Ectodermal cell (in vitro differentiated cells): ENCODE measurements around the gene IKZF5.

Source experiments
- H3K27ac ChIP-seq: 2 replicates; pipeline ENCODE4 v1.7.0; 2013; ENCODE audit warnings: mild to moderate bottlenecking, low read depth, low read length; ENCODE audit not compliant: insufficient read depth, poor library complexity, severe bottlenecking
- H3K27me3 ChIP-seq: 2 replicates; pipeline ENCODE4 v1.7.0; 2013; ENCODE audit warnings: mild to moderate bottlenecking, low read length; ENCODE audit not compliant: insufficient read depth, control insufficient read depth, poor library complexity, severe bottlenecking
- H3K36me3 ChIP-seq: one replicate; pipeline ENCODE4 v1.7.0; 2013; ENCODE audit warnings: low read length; ENCODE audit not compliant: control insufficient read depth, insufficient read depth
- H3K4me1 ChIP-seq: one replicate; pipeline ENCODE4 v1.7.0; 2013; ENCODE audit warnings: low read length; ENCODE audit not compliant: control insufficient read depth, insufficient read depth
- H3K4me3 ChIP-seq: 2 replicates; pipeline ENCODE4 v1.7.0; 2013; ENCODE audit warnings: low read depth, low read length, control low read depth; ENCODE audit not compliant: insufficient read depth
- H3K9me3 ChIP-seq: 2 replicates; pipeline ENCODE4 v1.7.0; 2013; ENCODE audit warnings: mild to moderate bottlenecking, low read length, moderate library complexity; ENCODE audit not compliant: control insufficient read depth
- WGBS, 2 experiments: methylation state at CpG; one replicate each; pipeline ENCODE4 v1.1.7; 2013; ENCODE audit warnings: missing lambda C conversion rate in 2 of 2; 5-methylcytosine and 5-hydroxymethylcytosine counted together

Gene IKZF5

DNA sequence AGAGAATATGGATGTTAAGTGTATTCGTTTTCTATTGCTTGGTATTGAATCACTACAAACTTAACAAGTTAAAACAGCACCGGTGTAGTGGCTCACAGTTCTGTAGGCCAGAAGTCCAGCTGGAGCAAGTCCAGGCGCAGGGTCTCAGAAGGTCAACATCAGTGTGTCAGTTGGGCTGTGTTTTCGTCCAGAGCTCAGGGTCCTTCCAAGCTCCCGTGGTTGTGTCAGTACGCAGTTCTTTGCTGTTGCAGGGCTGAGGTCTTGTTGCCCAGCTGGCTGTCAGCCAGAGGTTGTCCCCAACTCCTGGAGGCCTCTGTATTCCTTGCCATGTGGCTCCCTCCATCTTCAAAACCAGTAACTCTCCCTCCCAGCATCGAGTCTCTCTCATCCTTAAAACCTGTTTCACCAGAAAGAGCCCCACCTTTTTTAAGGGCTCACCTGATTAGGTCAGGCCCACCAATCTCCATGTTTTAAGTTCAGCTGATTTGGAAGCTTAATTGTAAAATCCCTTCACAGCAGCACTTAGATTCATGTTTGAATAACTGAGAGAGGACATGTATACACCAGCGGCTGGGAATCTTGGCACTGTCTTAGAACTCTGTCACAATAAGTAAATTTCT lies 27.0 kb upstream of the IKZF5 start:
- H3K4me1 ChIP-seq = no peaks in the 10 kb centered on the region
- H3K27ac ChIP-seq = no peak overlapping the region
- H3K9me3 ChIP-seq = no peaks in the 10 kb centered on the region
- WGBS, 2 experiments = 92% methylated on average over 8 of the region's 8 CpGs
- no peak overlapping the region for H3K4me3 ChIP-seq
- no peaks in the 10 kb centered on the region for H3K27me3 ChIP-seq
- no peaks in the 10 kb centered on the region for H3K36me3 ChIP-seq

DNA sequence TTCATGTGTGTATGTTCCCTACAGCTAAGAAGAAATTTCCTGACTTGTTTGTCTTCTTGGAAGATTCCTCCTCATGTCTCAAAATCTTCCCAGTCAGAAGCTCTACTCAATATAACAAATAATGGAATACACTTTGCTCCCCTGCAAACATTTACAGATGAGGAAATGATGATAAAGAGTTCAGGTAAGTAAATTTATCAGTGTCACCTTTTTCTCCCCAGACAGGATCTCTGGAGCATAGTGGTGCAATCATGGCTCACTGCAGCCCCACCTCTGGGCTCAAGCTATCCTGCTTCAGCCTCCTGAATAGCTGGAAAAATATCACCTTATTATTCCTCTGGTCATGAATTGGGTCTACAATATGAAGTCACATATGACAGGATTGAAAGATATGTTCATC lies 25.7 kb upstream of the IKZF5 start:
- no peaks in the 10 kb centered on the region for H3K27me3 ChIP-seq

DNA sequence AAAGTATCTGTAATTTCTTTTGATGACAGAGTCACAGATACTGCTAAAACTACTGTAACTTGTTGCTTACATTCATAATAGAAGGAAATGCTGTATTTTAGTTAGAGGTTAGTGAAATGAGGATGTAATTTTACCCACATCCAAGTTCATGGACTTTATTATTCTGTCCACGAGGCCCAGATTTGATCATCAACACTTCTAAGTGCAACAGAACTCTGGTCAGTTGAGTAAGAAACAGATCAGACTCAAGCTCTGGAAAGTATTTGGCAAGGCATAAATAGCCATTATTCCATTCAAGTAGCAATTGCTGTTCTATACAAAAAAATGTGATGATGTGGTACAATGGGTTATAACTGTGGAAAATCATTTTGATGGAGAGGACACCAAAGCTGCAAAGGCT lies 22.5 kb upstream of the IKZF5 start:
- 86% methylated on average over 1 of the region's 1 CpG for WGBS, 2 experiments
- Histone ChIP-seq H3K27ac (no peak overlapping the region), H3K4me1 (no peaks in the 10 kb centered on the region), H3K27me3 (no peaks in the 10 kb centered on the region), H3K36me3 (no peaks in the 10 kb centered on the region), H3K4me3 (no peak overlapping the region), H3K9me3 (no peaks in the 10 kb centered on the region)

More for the DNA sequence above, 25.7 kb upstream of the IKZF5 start:
- H3K36me3 ChIP-seq = no peaks in the 10 kb centered on the region
- H3K27ac ChIP-seq = no peak overlapping the region
- H3K4me3 ChIP-seq = no peak overlapping the region
- H3K4me1 ChIP-seq = no peaks in the 10 kb centered on the region
- H3K9me3 ChIP-seq = no peaks in the 10 kb centered on the region

DNA sequence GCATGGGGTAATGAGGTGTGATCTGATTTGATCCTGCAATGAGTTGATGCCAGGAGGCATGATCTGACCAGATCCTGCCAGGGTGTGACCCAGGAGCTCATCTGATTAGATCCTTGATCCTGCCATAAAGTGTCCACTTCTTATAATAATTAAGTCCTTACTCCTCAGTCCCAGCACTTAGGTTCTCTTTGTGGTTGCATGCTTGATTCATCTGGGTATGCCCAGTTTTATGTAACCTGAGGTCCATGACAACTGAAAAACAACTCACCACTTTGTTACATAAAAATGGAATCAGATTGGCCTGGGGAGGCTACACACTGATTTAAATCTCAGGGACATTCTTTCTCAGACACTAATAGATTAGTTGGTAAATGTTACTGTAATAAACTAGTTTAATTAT lies 19.3 kb upstream of the IKZF5 start:
- Histone ChIP-seq H3K9me3 (no peaks in the 10 kb centered on the region), H3K4me1 (peaks cover 7% of the 10 kb centered on the region), H3K27ac (no peak overlapping the region), H3K36me3 (no peaks in the 10 kb centered on the region), H3K4me3 (no peak overlapping the region), H3K27me3 (no peaks in the 10 kb centered on the region)

DNA sequence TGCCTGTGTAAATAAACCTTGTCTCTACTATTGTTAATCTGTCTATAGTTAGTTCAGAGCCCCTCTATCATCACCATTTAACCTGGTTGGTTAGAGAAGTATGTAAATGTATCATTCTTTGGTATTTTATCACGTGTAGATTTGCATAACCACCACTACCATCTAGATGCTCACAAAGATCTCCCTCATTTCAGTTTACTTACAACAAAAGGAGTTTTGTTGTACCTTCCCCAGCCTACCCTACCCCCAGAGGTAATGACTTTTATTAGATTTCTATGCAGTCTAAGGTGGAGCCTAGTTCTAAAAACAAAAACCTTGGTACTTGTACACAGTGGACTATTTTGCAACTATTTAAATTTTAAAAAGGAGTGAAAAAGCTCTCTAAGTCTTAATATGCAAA lies 17.7 kb upstream of the IKZF5 start:
- no peaks in the 10 kb centered on the region for H3K36me3 ChIP-seq
- no peak overlapping the region for H3K27ac ChIP-seq
- H3K4me1 ChIP-seq = peaks cover 7% of the 10 kb centered on the region
- WGBS, 2 experiments = 50% methylated on average over 1 of the region's 1 CpG; no CpG with 5 or more reads in 1 of the 2 experiments
- H3K27me3 ChIP-seq = no peaks in the 10 kb centered on the region
- no peaks in the 10 kb centered on the region for H3K9me3 ChIP-seq
- no peak overlapping the region for H3K4me3 ChIP-seq

DNA sequence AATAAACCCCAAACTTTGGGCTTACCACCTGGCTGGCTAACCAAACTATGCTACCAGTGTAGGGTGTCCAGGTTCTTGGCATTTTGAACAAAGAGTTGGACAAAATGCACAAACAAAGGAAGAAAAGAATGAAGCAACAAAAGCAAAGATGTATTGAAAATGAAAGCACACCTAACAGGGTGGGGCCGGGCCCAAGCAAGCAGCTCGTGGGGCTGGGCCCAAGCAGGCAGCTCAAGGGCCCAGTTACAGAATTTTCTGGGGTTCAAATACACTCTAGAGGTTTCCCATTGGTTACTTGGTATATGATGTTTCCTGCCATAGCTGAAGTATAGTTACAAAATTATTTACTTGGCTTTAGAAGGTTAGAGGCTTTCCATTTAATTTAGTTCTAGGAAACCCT lies 15.9 kb upstream of the IKZF5 start:
- no peak overlapping the region for H3K4me3 ChIP-seq

DNA sequence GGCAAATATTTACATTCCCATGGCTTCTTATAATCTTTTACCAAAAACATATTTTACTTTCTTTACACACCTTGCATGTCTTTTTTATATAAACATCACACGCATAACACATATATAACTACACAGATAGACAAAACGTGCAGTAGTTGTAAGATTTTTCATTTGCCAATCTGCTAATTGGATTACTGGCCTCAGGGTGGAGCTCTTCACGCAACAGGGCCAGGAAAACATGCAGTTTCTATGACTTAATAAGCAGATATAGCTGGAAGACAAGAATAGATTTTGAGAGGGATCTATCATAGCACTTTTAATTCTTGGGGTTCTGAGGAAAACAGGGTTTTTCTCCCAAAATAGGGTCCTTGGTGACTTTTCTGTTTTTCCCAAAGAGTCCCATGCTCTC lies 12.9 kb upstream of the IKZF5 start:
- no peaks in the 10 kb centered on the region for H3K9me3 ChIP-seq
- WGBS, 2 experiments = 66 to 82% methylated on average over 3 of the region's 3 CpGs

More for the DNA sequence above, 15.9 kb upstream of the IKZF5 start:
- WGBS, 2 experiments = 90 to 92% methylated on average over 2 of the region's 2 CpGs
- no peaks in the 10 kb centered on the region for H3K9me3 ChIP-seq
- no peak overlapping the region for H3K27ac ChIP-seq
- no peaks in the 10 kb centered on the region for H3K36me3 ChIP-seq
- no peaks in the 10 kb centered on the region for H3K27me3 ChIP-seq
- H3K4me1 ChIP-seq = peaks cover 7% of the 10 kb centered on the region

DNA sequence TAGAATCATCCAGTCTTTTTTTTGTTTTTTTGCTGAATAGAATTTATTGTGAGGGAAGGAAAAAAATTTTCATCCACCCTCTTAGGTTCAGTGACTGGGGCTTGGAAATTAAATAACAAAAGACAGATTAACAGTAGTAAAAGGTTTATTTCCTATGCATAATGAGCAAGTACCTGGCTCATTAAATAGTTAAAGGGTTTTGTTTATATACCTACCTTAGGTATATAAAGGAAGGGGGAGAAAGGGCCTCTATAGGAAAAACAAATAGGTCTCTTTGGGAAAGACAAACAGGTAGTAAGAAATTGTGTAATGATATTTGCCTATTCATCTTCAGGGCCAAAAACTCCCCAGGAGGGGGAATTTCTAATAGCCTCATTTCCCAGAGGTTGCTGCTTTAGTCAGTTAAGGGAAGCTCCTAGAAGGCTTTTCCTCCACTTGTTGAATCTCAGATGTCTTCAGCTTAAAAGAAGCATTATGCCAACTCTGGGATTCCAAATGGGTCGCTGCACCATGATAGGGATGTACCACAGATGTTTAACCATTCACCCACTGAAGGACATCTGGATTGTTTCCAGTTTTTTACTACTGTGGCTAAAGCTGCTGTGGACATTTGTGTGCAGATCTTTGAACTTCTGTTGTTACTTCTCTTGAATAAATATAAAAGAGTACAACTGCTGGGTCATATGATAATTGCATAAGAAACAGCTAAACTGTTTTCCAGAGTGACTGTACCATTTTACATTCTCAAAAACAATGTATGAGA lies 11.5 kb upstream of the IKZF5 start:
- H3K27ac ChIP-seq = no peak overlapping the region
- 50 to 59% methylated on average over 1 of the region's 1 CpG for WGBS, 2 experiments

More for the DNA sequence above, 12.9 kb upstream of the IKZF5 start:
- Histone ChIP-seq H3K4me3 (no peak overlapping the region), H3K4me1 (peaks cover 7% of the 10 kb centered on the region), H3K27ac (no peak overlapping the region), H3K27me3 (no peaks in the 10 kb centered on the region), H3K36me3 (no peaks in the 10 kb centered on the region)

DNA sequence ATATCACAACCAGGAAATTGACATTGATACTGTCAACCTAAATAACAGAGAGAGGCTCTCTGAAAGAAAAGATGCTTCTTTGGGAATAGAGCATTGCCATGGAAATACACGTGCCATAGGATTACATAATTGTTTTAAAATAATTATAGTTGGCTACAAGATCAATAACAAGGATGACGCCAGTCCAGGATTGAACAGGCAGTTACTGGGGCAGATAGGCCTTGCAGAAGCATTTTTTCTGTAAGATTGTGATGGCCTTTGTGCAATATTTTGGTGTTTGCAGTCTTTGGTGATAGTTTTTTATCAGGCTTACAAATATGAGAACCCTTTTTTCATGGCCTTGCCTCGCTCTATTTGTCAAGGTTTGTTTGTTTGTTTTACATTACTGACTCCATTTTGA lies 10.7 kb upstream of the IKZF5 start:
- no peaks in the 10 kb centered on the region for H3K27me3 ChIP-seq
- no peaks in the 10 kb centered on the region for H3K9me3 ChIP-seq
- H3K4me1 ChIP-seq = peaks cover 7% of the 10 kb centered on the region
- H3K27ac ChIP-seq = no peak overlapping the region
- no peak overlapping the region for H3K4me3 ChIP-seq
- H3K36me3 ChIP-seq = no peaks in the 10 kb centered on the region
- 63 to 90% methylated on average over 2 to 3 of the region's 3 CpGs for WGBS, 2 experiments

More for the DNA sequence above, 11.5 kb upstream of the IKZF5 start:
- no peaks in the 10 kb centered on the region for H3K27me3 ChIP-seq
- no peaks in the 10 kb centered on the region for H3K36me3 ChIP-seq
- peaks cover 7% of the 10 kb centered on the region for H3K4me1 ChIP-seq
- H3K9me3 ChIP-seq = no peaks in the 10 kb centered on the region
- H3K4me3 ChIP-seq = no peak overlapping the region

DNA sequence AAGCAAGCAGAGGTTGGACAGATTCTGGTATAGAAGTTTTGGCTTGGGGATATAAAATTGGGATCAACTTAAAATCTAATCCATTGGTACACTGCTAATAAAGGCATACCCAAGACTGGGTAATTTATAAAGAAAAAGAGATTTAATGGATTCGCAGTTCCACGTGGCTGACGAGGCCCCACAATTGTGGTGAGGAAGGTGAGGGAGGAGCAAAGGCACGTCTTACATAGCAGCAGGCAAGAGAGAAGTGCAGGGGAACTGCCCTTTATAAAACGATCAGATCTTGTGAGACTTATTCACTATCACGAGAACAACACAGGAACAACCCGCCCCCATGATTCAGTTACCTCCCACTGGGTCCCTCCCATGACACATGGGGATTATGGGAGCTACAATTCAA lies 9.9 kb upstream of the IKZF5 start:
- no peak overlapping the region for H3K27ac ChIP-seq
- no peaks in the 10 kb centered on the region for H3K27me3 ChIP-seq
- no peak overlapping the region for H3K4me3 ChIP-seq
- H3K36me3 ChIP-seq = no peaks in the 10 kb centered on the region
- WGBS, 2 experiments = 89 to 92% methylated on average over 6 to 7 of the region's 7 CpGs
- peaks cover 3% of the 10 kb centered on the region for H3K4me1 ChIP-seq
- H3K9me3 ChIP-seq = no peaks in the 10 kb centered on the region
